Uterus (tissue), 4 donors: ENCODE measurements around the gene CENPO. TPM values are rescaled to one million over a fixed set of nuclear protein-coding genes. Genes with fewer than 3 reads are reported as not detected.

Experiments used
- DNase-seq, 2 donors: peaks; one replicate each; pipeline ENCODE4 v3.0.0-alpha.2; 2019 to 2020
- H3K27ac ChIP-seq, 2 donors: fragments of 200-600 bp; sonication (generic); 1 replicate in 1 of 2; 2 replicates in 1 of 2; pipeline ENCODE4 v1.5.1; 2016 to 2018
- H3K27me3 ChIP-seq, 2 donors: fragments of 200-600 bp; sonication (generic); one replicate each; pipeline ENCODE4 v1.5.1; 2018 to 2019; ENCODE audit warnings: control low read depth in 1 of 2
- H3K36me3 ChIP-seq, 2 donors: fragments of 200-600 bp; sonication (generic); one replicate each; pipeline ENCODE4 v1.5.1; 2019; ENCODE audit warnings: control low read depth in 1 of 2
- H3K4me1 ChIP-seq, 2 donors: fragments of 200-600 bp; sonication (generic); one replicate each; pipeline ENCODE4 v1.5.1; 2018 to 2019; ENCODE audit warnings: control low read depth in 1 of 2
- H3K4me3 ChIP-seq, 2 donors: fragments of 200-600 bp; sonication (generic); 1 replicate in 1 of 2; 2 replicates in 1 of 2; pipeline ENCODE4 v1.5.1; 2018 to 2019; ENCODE audit warnings: mild to moderate bottlenecking in 1 of 2
- H3K9me3 ChIP-seq, 2 donors: fragments of 200-600 bp; sonication (generic); one replicate each; pipeline ENCODE4 v1.5.1; 2019; ENCODE audit warnings: control low read depth in 1 of 2
- POLR2A ChIP-seq, 2 donors: fragments of 450-650 bp; IDR thresholded peaks; one replicate each; pipeline ENCODE4 v1.6.1; 2016; ENCODE audit warnings: antibody characterized with exemption in 2 of 2, mild to moderate bottlenecking in 1 of 2, moderate library complexity in 1 of 2
- intact Hi-C: fragments of 100-400 bp; cut with DNase I; formaldehyde crosslinking; loops from one replicate; pipeline ENCODE4 v1.15.1; 2023; ENCODE audit warnings: low total_unique reads
- total RNA-seq, 4 donors: library from RNA; depleted of rRNA in 3 of 4; stranded (reverse); fragments of >200 nt in 3 of 4; gene quantifications; one replicate each; pipeline versions ENCODE4 v1.1.0 to v1.2.4, GENCODE V29; 2014 to 2023
- TF ChIP-seq, protein P1 (sequence below), 4 experiments: fragments of 200-600 bp in 2 of 4; fragments of 450-650 bp in 2 of 4; sonication (generic) in 2 of 4; IDR thresholded peaks; one replicate each; pipeline ENCODE4 v1.5.1; 2016 to 2019; ENCODE audit warnings: antibody characterized with exemption in 4 of 4, mild to moderate bottlenecking in 2 of 4, moderate library complexity in 1 of 4
- donor health status: DM: yes; HTN: yes; CAD: no.

CENPO gene
- total RNA-seq, 4 donors from 2014 or later: 1.0 to 16.0 (median 2.2) TPM

- no peaks in the 10 kb centered on the region for H3K36me3 ChIP-seq
These were observed 30.7 kb upstream of the CENPO start for GRCh38 chr2:24762518-24762917.

DNA sequence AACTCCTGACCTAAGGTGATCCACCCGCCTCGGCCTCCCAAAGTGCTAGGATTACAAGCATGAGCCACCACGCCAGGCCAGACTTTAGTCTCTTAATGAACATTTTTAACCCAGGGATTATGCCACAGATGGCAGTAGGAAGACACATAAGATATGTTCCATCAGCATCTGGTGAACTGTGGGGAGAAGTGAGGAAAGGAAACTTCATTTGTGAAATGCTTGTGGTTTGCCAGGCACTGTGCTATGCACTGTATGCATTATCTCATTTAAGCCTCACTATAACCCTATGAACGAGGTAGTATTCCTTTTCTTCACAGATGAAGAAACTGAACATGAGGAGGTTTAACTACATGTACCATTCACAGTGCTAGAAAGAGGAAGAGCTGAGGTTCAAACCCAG lies 29.4 kb upstream of the CENPO start:
- Histone ChIP-seq H3K9me3 (no peaks in the 10 kb centered on the region), H3K36me3 (no peaks in the 10 kb centered on the region), H3K27me3 (no peaks in the 10 kb centered on the region), H3K27ac (no peak overlapping the region), H3K4me3 (no peak overlapping the region), H3K4me1 (no peaks in the 10 kb centered on the region)
- DNase-seq: no peak
- intact Hi-C loops: no loop called here
- TF ChIP-seq, protein P1, sequence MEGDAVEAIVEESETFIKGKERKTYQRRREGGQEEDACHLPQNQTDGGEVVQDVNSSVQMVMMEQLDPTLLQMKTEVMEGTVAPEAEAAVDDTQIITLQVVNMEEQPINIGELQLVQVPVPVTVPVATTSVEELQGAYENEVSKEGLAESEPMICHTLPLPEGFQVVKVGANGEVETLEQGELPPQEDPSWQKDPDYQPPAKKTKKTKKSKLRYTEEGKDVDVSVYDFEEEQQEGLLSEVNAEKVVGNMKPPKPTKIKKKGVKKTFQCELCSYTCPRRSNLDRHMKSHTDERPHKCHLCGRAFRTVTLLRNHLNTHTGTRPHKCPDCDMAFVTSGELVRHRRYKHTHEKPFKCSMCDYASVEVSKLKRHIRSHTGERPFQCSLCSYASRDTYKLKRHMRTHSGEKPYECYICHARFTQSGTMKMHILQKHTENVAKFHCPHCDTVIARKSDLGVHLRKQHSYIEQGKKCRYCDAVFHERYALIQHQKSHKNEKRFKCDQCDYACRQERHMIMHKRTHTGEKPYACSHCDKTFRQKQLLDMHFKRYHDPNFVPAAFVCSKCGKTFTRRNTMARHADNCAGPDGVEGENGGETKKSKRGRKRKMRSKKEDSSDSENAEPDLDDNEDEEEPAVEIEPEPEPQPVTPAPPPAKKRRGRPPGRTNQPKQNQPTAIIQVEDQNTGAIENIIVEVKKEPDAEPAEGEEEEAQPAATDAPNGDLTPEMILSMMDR (IDR thresholded peaks at IDR 0.05): no peak
- TF ChIP-seq POLR2A (IDR thresholded peaks at IDR 0.05): no peak

More at GRCh38 chr2:24762518-24762917, 30.7 kb upstream of the CENPO start:
- H3K27ac ChIP-seq: no peak overlapping the region
- H3K27me3 ChIP-seq: no peaks in the 10 kb centered on the region
- no peak for TF ChIP-seq POLR2A (IDR thresholded peaks at IDR 0.05)
- TF ChIP-seq, protein P1 (IDR thresholded peaks at IDR 0.05): no peak
- H3K4me3 ChIP-seq: no peak overlapping the region
- no peaks in the 10 kb centered on the region for H3K9me3 ChIP-seq
- intact Hi-C loops: no loop called here
- H3K4me1 ChIP-seq: no peaks in the 10 kb centered on the region
- no peak for DNase-seq

- no peaks in the 10 kb centered on the region for H3K9me3 ChIP-seq
- no peaks in the 10 kb centered on the region for H3K27me3 ChIP-seq
- no peak for DNase-seq
- no peak overlapping the region for H3K27ac ChIP-seq
- H3K4me1 ChIP-seq: no peaks in the 10 kb centered on the region
- H3K36me3 ChIP-seq: no peaks in the 10 kb centered on the region
- no peak overlapping the region for H3K4me3 ChIP-seq
- intact Hi-C loops: no loop called here
- no peak for TF ChIP-seq POLR2A (IDR thresholded peaks at IDR 0.05)
- TF ChIP-seq, protein P1 (IDR thresholded peaks at IDR 0.05): no peak
These were observed 26.6 kb upstream of the CENPO start for GRCh38 chr2:24766609-24767008.

DNA sequence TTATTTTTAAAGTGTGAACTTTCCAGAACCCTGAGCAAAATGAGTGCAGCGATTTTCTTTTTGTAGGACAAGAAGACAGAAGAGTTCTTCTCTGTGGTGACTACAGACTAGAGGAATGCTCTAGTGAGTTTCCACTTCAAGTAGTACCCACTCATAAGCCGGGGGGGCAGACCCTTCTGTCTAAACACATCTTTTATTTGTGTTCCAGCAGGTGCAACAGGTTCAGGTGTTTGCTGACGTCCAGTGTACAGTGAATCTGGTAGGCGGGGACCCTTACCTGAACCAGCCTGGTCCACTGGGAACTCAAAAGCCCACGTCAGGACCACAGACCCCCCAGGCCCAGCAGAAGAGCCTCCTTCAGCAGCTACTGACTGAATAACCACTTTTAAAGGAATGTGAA lies 25.2 kb upstream of the CENPO start:
- H3K36me3 ChIP-seq: no peaks in the 10 kb centered on the region

GRCh38 chr2:24768601-24769000 lies 24.6 kb upstream of the CENPO start:
- Histone ChIP-seq H3K27me3 (no peaks in the 10 kb centered on the region), H3K4me1 (no peaks in the 10 kb centered on the region), H3K36me3 (no peaks in the 10 kb centered on the region), H3K9me3 (no peaks in the 10 kb centered on the region), H3K4me3 (no peak overlapping the region), H3K27ac (no peak overlapping the region)
- peak; percentile 22 for DNase-seq
- intact Hi-C loops: no loop called here
- TF ChIP-seq POLR2A (IDR thresholded peaks at IDR 0.05): no peak
- TF ChIP-seq, protein P1 (IDR thresholded peaks at IDR 0.05): no peak

More for the DNA sequence above, 25.2 kb upstream of the CENPO start:
- DNase-seq: no peak
- Histone ChIP-seq H3K4me3 (no peak overlapping the region), H3K9me3 (no peaks in the 10 kb centered on the region), H3K27ac (no peak overlapping the region), H3K4me1 (no peaks in the 10 kb centered on the region), H3K27me3 (no peaks in the 10 kb centered on the region)
- intact Hi-C loops: no loop called here
- TF ChIP-seq, protein P1 (IDR thresholded peaks at IDR 0.05): no peak
- no peak for TF ChIP-seq POLR2A (IDR thresholded peaks at IDR 0.05)
